OCI-LY1 (cell line): ENCODE results near the gene RAI14.
"Not testable (repeated sequence)": the region's sequence is repeated elsewhere in the genome, so short reads cannot be mapped to it uniquely, and the experiment has no call there.

Experiments
- H2AFZ ChIP-seq: fragments of 200-600 bp; sonication (generic), shearing (Covaris generic); 2 replicates; pipeline ENCODE4 v1.6.0; 2014; ENCODE audit warnings: antibody characterized with exemption, mild to moderate bottlenecking, low read length
- H3F3A ChIP-seq: fragments of 200-600 bp; sonication (generic), shearing (Covaris generic); 2 replicates; pipeline ENCODE4 v1.6.0; 2014; ENCODE audit warnings: mild to moderate bottlenecking, antibody characterized with exemption, low read length, moderate library complexity; ENCODE audit not compliant: insufficient read depth
- H3K27ac ChIP-seq: fragments of 200-600 bp; sonication (generic); 2 replicates; pipeline ENCODE4 v1.5.1; 2014; ENCODE audit warnings: low read length, mixed run types, mild to moderate bottlenecking, low read depth; ENCODE audit not compliant: poor library complexity, severe bottlenecking
- H3K27me3 ChIP-seq: fragments of 200-600 bp; sonication (generic); 2 replicates; pipeline ENCODE4 v1.6.0; 2014; ENCODE audit warnings: antibody characterized with exemption, mild to moderate bottlenecking, low read length, moderate library complexity; ENCODE audit not compliant: insufficient read depth
- H3K36me3 ChIP-seq: fragments of 200-600 bp; sonication (generic); 2 replicates; pipeline ENCODE4 v1.6.1; 2014; ENCODE audit warnings: mild to moderate bottlenecking, antibody characterized with exemption, low read length, moderate library complexity, mixed read lengths; ENCODE audit not compliant: insufficient read depth
- H3K4me1 ChIP-seq: fragments of 200-600 bp; sonication (generic); 2 replicates; pipeline ENCODE4 v1.5.1; 2014; ENCODE audit warnings: mild to moderate bottlenecking, low read length, moderate library complexity; ENCODE audit not compliant: insufficient read depth, severe bottlenecking
- H3K4me2 ChIP-seq: fragments of 200-600 bp; sonication (generic), shearing (Covaris generic); 2 replicates; pipeline ENCODE4 v1.6.1; 2014; ENCODE audit warnings: low read length
- H3K4me3 ChIP-seq: fragments of 200-600 bp; sonication (generic); 2 replicates; pipeline ENCODE4 v1.5.1; 2014; ENCODE audit warnings: low read length, low read depth, mild to moderate bottlenecking, mixed read lengths; ENCODE audit not compliant: poor library complexity, severe bottlenecking
- H3K79me2 ChIP-seq: fragments of 200-600 bp; shearing (Covaris generic); 2 replicates; pipeline ENCODE4 v1.6.1; 2016; ENCODE audit warnings: mixed run types, low read length, mixed read lengths; ENCODE audit not compliant: insufficient read depth
- H3K9ac ChIP-seq: fragments of 200-600 bp; sonication (generic), shearing (Covaris generic); 2 replicates; pipeline ENCODE4 v1.6.1; 2014; ENCODE audit warnings: mild to moderate bottlenecking, low read length, mixed read lengths
- H3K9me2 ChIP-seq: fragments of 200-600 bp; sonication (generic), shearing (Covaris generic); 2 replicates; pipeline ENCODE4 v1.6.1; 2014; ENCODE audit warnings: low read depth, mild to moderate bottlenecking, low read length, mixed read lengths
- H3K9me3 ChIP-seq: fragments of 200-600 bp; shearing (Covaris generic); 2 replicates; pipeline ENCODE4 v1.6.1; 2014; ENCODE audit warnings: low read length, mixed read lengths
- H4K20me1 ChIP-seq: fragments of 200-600 bp; sonication (generic), shearing (Covaris generic); 2 replicates; pipeline ENCODE4 v1.6.0; 2016; ENCODE audit warnings: mild to moderate bottlenecking, low read length; ENCODE audit not compliant: insufficient read depth
- CTCF ChIP-seq: fragments of 200-600 bp; sonication (generic), shearing (Covaris generic); IDR thresholded peaks from 2 replicates; pipeline ENCODE4 v1.5.1; 2017; ENCODE audit warnings: mild to moderate bottlenecking, antibody characterized with exemption, low read length, moderate library complexity, mixed read lengths
- EZH2 ChIP-seq: fragments of 200-600 bp; sonication (generic), shearing (Covaris generic); IDR thresholded peaks from 2 replicates; pipeline ENCODE4 v1.8.0; 2017; ENCODE audit warnings: borderline replicate concordance, mixed run types, mild to moderate bottlenecking, antibody characterized with exemption, low read length, moderate library complexity, mixed read lengths

RAI14 gene

GRCh38 chr5:34699155-34700077 is 43.3 kb downstream of the RAI14 start:
- no peaks in the 10 kb centered on the region for H3K9me2 ChIP-seq
- H3K27me3 ChIP-seq = no peaks in the 10 kb centered on the region
- H3K79me2 ChIP-seq = no peaks in the 10 kb centered on the region
- H3K36me3 ChIP-seq = no peaks in the 10 kb centered on the region
- H3K9me3 ChIP-seq = no peaks in the 10 kb centered on the region
- no peak overlapping the region for H2AFZ ChIP-seq
- no peaks in the 10 kb centered on the region for H3F3A ChIP-seq
- H3K4me1 ChIP-seq = no peaks in the 10 kb centered on the region
- no peak overlapping the region for H3K4me3 ChIP-seq
- H4K20me1 ChIP-seq = no peaks in the 10 kb centered on the region
- H3K27ac ChIP-seq = no peak overlapping the region
- TF ChIP-seq CTCF = no peak
- TF ChIP-seq EZH2 = no peak
- no peak overlapping the region for H3K4me2 ChIP-seq
- H3K9ac ChIP-seq = no peak overlapping the region

GRCh38 chr5:34700078-34700452 is 43.9 kb downstream of the RAI14 start:
- Histone ChIP-seq H3K4me3 (no peak overlapping the region), H3K9me3 (no peaks in the 10 kb centered on the region), H3F3A (no peaks in the 10 kb centered on the region), H3K4me1 (no peaks in the 10 kb centered on the region), H3K79me2 (no peaks in the 10 kb centered on the region), H4K20me1 (no peaks in the 10 kb centered on the region), H3K27me3 (no peaks in the 10 kb centered on the region), H3K4me2 (no peak overlapping the region), H3K9me2 (no peaks in the 10 kb centered on the region), H2AFZ (no peak overlapping the region), H3K36me3 (no peaks in the 10 kb centered on the region), H3K27ac (no peak overlapping the region), H3K9ac (no peak overlapping the region)
- TF ChIP-seq EZH2 (no peak), CTCF (no peak)

- not testable (repeated sequence) for H2AFZ ChIP-seq, H3K27me3 ChIP-seq, H3K4me3 ChIP-seq, H3K79me2 ChIP-seq, H3K9me3 ChIP-seq, H3K4me2 ChIP-seq, H3F3A ChIP-seq, H3K4me1 ChIP-seq, H4K20me1 ChIP-seq, H3K9me2 ChIP-seq, H3K9ac ChIP-seq, H3K27ac ChIP-seq, H3K36me3 ChIP-seq
Measured at GRCh38 chr5:34701442-34701841, 45.3 kb downstream of the RAI14 start.
